ENCODE measurements around the gene ST3GAL4. TPM values are rescaled to one million over a fixed set of nuclear protein-coding genes. Genes with fewer than 3 reads are reported as not detected.

ST3GAL4 gene
- polyA plus RNA-seq, 1 of the 3 experiments (the other 2 are of a cell fraction), result 32.0 TPM

GRCh38 chr11:126421271-126421671 is 65.8 kb downstream of the ST3GAL4 start:
- CTCF ChIA-PET, result interaction anchor here (2.1 kb wide), 1 partner anchor 59 kb away, joined by 7 read pairs; no protein-coding TSS in a partner anchor
- no peak overlapping the region for H3K27ac ChIP-seq (ENCODE audit: low read depth in 2 of 2, low read length in 1 of 2)
- no peak for DNase-seq
- no peak overlapping the region for H3K4me2 ChIP-seq
- H3K9me3 ChIP-seq, result no peaks in the 10 kb centered on the region
- H2AFZ ChIP-seq (ENCODE audit: low read depth), result no peak overlapping the region
- H4K20me1 ChIP-seq (ENCODE audit: insufficient read depth), result no peaks in the 10 kb centered on the region
- TF ChIP-seq EP300 (IDR thresholded peaks at IDR 0.05; ENCODE audit: borderline replicate concordance in 1 of 2, low read depth in 1 of 2, low read length in 1 of 2), result no peak
- TF ChIP-seq SIN3A (IDR thresholded peaks at IDR 0.05; ENCODE audit: borderline replicate concordance, low read depth, low read length), result no peak
- no peak for TF ChIP-seq SMC3 (IDR thresholded peaks at IDR 0.05; ENCODE audit: low read depth, low read length)
- TF ChIP-seq JUND (IDR thresholded peaks at IDR 0.05), result no peak
- no peak for TF ChIP-seq IRF3 (IDR thresholded peaks at IDR 0.05; ENCODE audit: low read depth, low read length)
- no peak for TF ChIP-seq NFIC (IDR thresholded peaks at IDR 0.05; ENCODE audit: borderline replicate concordance)
- no peak for TF ChIP-seq CTCF (IDR thresholded peaks at IDR 0.05)
- no peak for TF ChIP-seq MXI1 (IDR thresholded peaks at IDR 0.05; ENCODE audit: low read depth, low read length)
- H3K4me3 ChIP-seq (ENCODE audit: low read depth in 2 of 2, low read length in 1 of 2), result no peak overlapping the region
- POLR2A ChIA-PET, result no interaction called here
- no peaks in the 10 kb centered on the region for H3K79me2 ChIP-seq (ENCODE audit: insufficient read depth)
- no peaks in the 10 kb centered on the region for H3K9me2 ChIP-seq
- peaks cover 0 to 3% of the 10 kb centered on the region in 2 experiments; a peak in 1 of 4 replicates for H3K4me1 ChIP-seq (ENCODE audit: control insufficient read depth in 1 of 2, insufficient read depth in 2 of 2, low read depth in 1 of 2, low read length in 1 of 2)
- no peak overlapping the region for H3K9ac ChIP-seq
- 86% methylated on average over 9 of the region's 13 CpGs for WGBS (ENCODE audit: low lambda C conversion rate)
- no peaks in the 10 kb centered on the region for H3K27me3 ChIP-seq (ENCODE audit: insufficient read depth)
- H3F3A ChIP-seq (replicated peaks; ENCODE audit: insufficient read depth), result no peaks in the 10 kb centered on the region
- peaks cover 0 to 2% of the 10 kb centered on the region in 2 experiments for H3K36me3 ChIP-seq (replicated peaks in 1 of 2; ENCODE audit: control insufficient read depth in 1 of 2, insufficient read depth in 2 of 2, low read length in 1 of 2)

GRCh38 chr11:126422446-126422845 is 67.0 kb downstream of the ST3GAL4 start:
- Histone ChIP-seq H3K9me3 (no peaks in the 10 kb centered on the region), H2AFZ (ENCODE audit: low read depth) (no peak overlapping the region), H3K4me3 (ENCODE audit: low read depth in 2 of 2, low read length in 1 of 2) (no peak overlapping the region), H4K20me1 (ENCODE audit: insufficient read depth) (no peaks in the 10 kb centered on the region), H3F3A (replicated peaks; ENCODE audit: insufficient read depth) (no peaks in the 10 kb centered on the region), H3K27ac (ENCODE audit: low read depth in 2 of 2, low read length in 1 of 2) (no peak overlapping the region), H3K4me2 (no peak overlapping the region), H3K36me3 (replicated peaks in 1 of 2; ENCODE audit: control insufficient read depth in 1 of 2, insufficient read depth in 2 of 2, low read length in 1 of 2) (peaks cover 0 to 2% of the 10 kb centered on the region in 2 experiments), H3K27me3 (ENCODE audit: insufficient read depth) (no peaks in the 10 kb centered on the region), H3K9ac (no peak overlapping the region), H3K9me2 (no peaks in the 10 kb centered on the region), H3K4me1 (ENCODE audit: control insufficient read depth in 1 of 2, insufficient read depth in 2 of 2, low read depth in 1 of 2, low read length in 1 of 2) (no peaks in the 10 kb centered on the region), H3K79me2 (ENCODE audit: insufficient read depth) (no peaks in the 10 kb centered on the region)
- 96% methylated on average over 2 of the region's 2 CpGs for WGBS (ENCODE audit: low lambda C conversion rate)
- no peak for DNase-seq
- ChIA-PET POLR2A (no interaction called here), CTCF (interaction anchor here (2.2 kb wide), 1 partner anchor 58 kb away, joined by 5 read pairs; no protein-coding TSS in a partner anchor)
- TF ChIP-seq JUND (IDR thresholded peaks at IDR 0.05) (no peak), RFX5 (IDR thresholded peaks at IDR 0.05; ENCODE audit: low read length) (no peak), CHD2 (IDR thresholded peaks at IDR 0.05; ENCODE audit: low read length, partially characterized antibody) (no peak), USF1 (IDR thresholded peaks at IDR 0.05; ENCODE audit: borderline replicate concordance, low read depth) (no peak), RXRA (IDR thresholded peaks at IDR 0.05; ENCODE audit: borderline replicate concordance, low read depth) (no peak)
